Adrenal gland (tissue), 12 donors: ENCODE data around the gene UFD1. TPM values are rescaled to one million over a fixed set of nuclear protein-coding genes. Genes with fewer than 3 reads are reported as not detected.
A peak's percentile ranks its signal among the peaks of the same experiment; 100 is the strongest.

Experiments used
- DNase-seq, 7 donors: peaks; one replicate each; pipeline ENCODE4 v3.0.0-alpha.2; 2019 to 2020
- H3K27ac ChIP-seq, 5 donors: fragments of 200-600 bp; sonication (generic) in 4 of 5; 1 replicate in 3 of 5; 2 replicates in 2 of 5; pipeline versions ENCODE4 v1.5.1 to v1.8.0; 2016 to 2020; ENCODE audit warnings: mild to moderate bottlenecking in 1 of 5
- H3K27me3 ChIP-seq: fragments of 200-600 bp; 2 replicates; pipeline ENCODE4 v1.8.0; 2021
- H3K36me3 ChIP-seq, 2 donors: fragments of 200-600 bp; replicated peaks in 1 of 2; 1 replicate in 1 of 2; 2 replicates in 1 of 2; pipeline versions ENCODE4 v1.5.1 to v1.8.0; 2018 to 2022
- H3K4me1 ChIP-seq, 2 donors: fragments of 200-600 bp; replicated peaks in 1 of 2; 1 replicate in 1 of 2; 2 replicates in 1 of 2; pipeline versions ENCODE4 v1.5.1 to v1.8.0; 2018 to 2021
- H3K4me3 ChIP-seq, 4 donors: fragments of 200-600 bp; sonication (generic) in 3 of 4; one replicate each; pipeline ENCODE4 v1.5.1; 2016 to 2018
- H3K9me3 ChIP-seq, 3 donors: fragments of 200-600 bp; sonication (generic) in 1 of 3; replicated peaks in 1 of 3; 1 replicate in 2 of 3; 2 replicates in 1 of 3; pipeline versions ENCODE4 v1.5.1 to v1.8.0; 2016 to 2021
- CTCF ChIP-seq, 6 experiments: fragments of 450-650 bp in 4 of 6; fragments of 200-600 bp in 2 of 6; sonication (generic) in 1 of 6; IDR thresholded peaks; 1 replicate in 5 of 6; 2 replicates in 1 of 6; pipeline versions ENCODE4 v1.5.1 to v1.8.0; 2016 to 2021; ENCODE audit warnings: antibody characterized with exemption in 6 of 6, mild to moderate bottlenecking in 2 of 6, moderate library complexity in 1 of 6
- POLR2A ChIP-seq, 2 donors: fragments of 450-650 bp; IDR thresholded peaks; one replicate each; pipeline ENCODE4 v1.6.1; 2017; ENCODE audit warnings: antibody characterized with exemption in 2 of 2, mild to moderate bottlenecking in 2 of 2, moderate library complexity in 1 of 2
- WGBS, 4 donors: extraction: QIAGEN DNeasy Blood & Tissue Kit in 2 of 4; methylation state at CpG; one replicate each; pipeline versions ENCODE4 v1.1.5 to v1.1.7; 2013 to 2017; 5-methylcytosine and 5-hydroxymethylcytosine counted together
- intact Hi-C, 2 donors: fragments of 100-400 bp; cut with DNase I; formaldehyde crosslinking; loops; one replicate each; pipeline versions ENCODE4 v1.14.1 to v1.15.0; 2022 to 2023
- polyA plus RNA-seq, 3 donors: library from polyadenylated mRNA; stranded (reverse); fragments of 200-250 nt in 2 of 3; fragments of 350-450 nt in 1 of 3; fragmentation: Illumina TruSeq in 1 of 3; extraction: RNeasy Lipid Tissue Mini Kit (QIAGEN cat#74804) in 1 of 3; gene quantifications; one replicate each; pipeline ENCODE4 v1.2.3, GENCODE V29; 2013 to 2014
- total RNA-seq, 9 donors: library from RNA; depleted of rRNA in 4 of 9; stranded (reverse); fragments of >200 nt in 4 of 9; fragments of 120-200 nt in 1 of 9; fragmentation: NEBNext Ultra II Directional in 1 of 9; extraction: Animal tissue kit (Norgen Biotek cat#: 25700) in 1 of 9; gene quantifications; one replicate each; pipeline versions ENCODE4 v1.1.0 to v1.2.4, GENCODE V29; 2013 to 2023
- donor health status: healthy with polysubstance abuse.
- donor health status: Bipolar disorder and iron deficiency.
- donor health status: DM: yes; HTN: yes; CAD: no.
- donor health status: DM: no; HTN: no; CAD: no.
- donor health status: DM: no; HTN: no; CAD: no.
- donor health status: DM: yes; HTN: yes; CAD: no.

Gene UFD1
- total and polyA plus RNA-seq, 12 donors: 20.1 to 128 (median 45.6) TPM

GRCh38 chr22:19499236-19499879 is 20.4 kb upstream of the UFD1 start:
- H3K4me3 ChIP-seq: no peak overlapping the region

GRCh38 chr22:19498866-19499190 is 19.8 kb upstream of the UFD1 start:
- Histone ChIP-seq H3K27me3 (no peaks in the 10 kb centered on the region), H3K36me3 (no peaks in the 10 kb centered on the region), H3K4me1 (no peaks in the 10 kb centered on the region), H3K9me3 (no peaks in the 10 kb centered on the region), H3K4me3 (no peak overlapping the region), H3K27ac (no peak overlapping the region)
- WGBS, 4 donors: 92 to 98% (median 97%) methylated on average over 3 of the region's 3 CpGs
- intact Hi-C loops: loop anchor here in 1 of 2 donors (5.0 kb wide), 1 partner anchor 208 kb away; no protein-coding TSS in a partner anchor
- TF ChIP-seq CTCF (IDR thresholded peaks at IDR 0.05): no peak
- no peak for TF ChIP-seq POLR2A (IDR thresholded peaks at IDR 0.05)
- no peak for DNase-seq

More at GRCh38 chr22:19499236-19499879, 20.4 kb upstream of the UFD1 start:
- DNase-seq: no peak
- no peak for TF ChIP-seq CTCF (IDR thresholded peaks at IDR 0.05)
- no peak for TF ChIP-seq POLR2A (IDR thresholded peaks at IDR 0.05)
- H3K4me1 ChIP-seq: no peaks in the 10 kb centered on the region
- H3K36me3 ChIP-seq: no peaks in the 10 kb centered on the region
- WGBS, 4 donors: 87 to 100% (median 96%) methylated on average over 2 to 7 of the region's 7 CpGs; no CpG with 5 or more reads in 1 of the 4 donors
- H3K27me3 ChIP-seq: no peaks in the 10 kb centered on the region
- intact Hi-C loops: loop anchor here in 1 of 2 donors (5.0 kb wide), 1 partner anchor 208 kb away; no protein-coding TSS in a partner anchor
- no peaks in the 10 kb centered on the region for H3K9me3 ChIP-seq
- H3K27ac ChIP-seq: no peak overlapping the region

- DNase-seq: no peak
- TF ChIP-seq CTCF (IDR thresholded peaks at IDR 0.05) (no peak), POLR2A (IDR thresholded peaks at IDR 0.05) (no peak)
- no peaks in the 10 kb centered on the region for H3K9me3 ChIP-seq
- no peak overlapping the region for H3K27ac ChIP-seq
- H3K27me3 ChIP-seq: no peaks in the 10 kb centered on the region
- no peaks in the 10 kb centered on the region for H3K4me1 ChIP-seq
- no peak overlapping the region for H3K4me3 ChIP-seq
- H3K36me3 ChIP-seq: no peaks in the 10 kb centered on the region
- intact Hi-C loops: loop anchor here in 1 of 2 donors (5.0 kb wide), 1 partner anchor 209 kb away; no protein-coding TSS in a partner anchor
- WGBS, 4 donors: 94 to 100% (median 99%) methylated on average over 1 to 7 of the region's 7 CpGs
Measured at GRCh38 chr22:19498154-19498865, 19.3 kb upstream of the UFD1 start.

- no peak for TF ChIP-seq POLR2A (IDR thresholded peaks at IDR 0.05)
- no peak for TF ChIP-seq CTCF (IDR thresholded peaks at IDR 0.05)
- H3K4me3 ChIP-seq: no peak overlapping the region
- H3K27me3 ChIP-seq: no peaks in the 10 kb centered on the region
- DNase-seq: peak in 4 of 7 donors; percentile 28 to 33 (median 30)
- H3K36me3 ChIP-seq: no peaks in the 10 kb centered on the region
- intact Hi-C loops: loop anchor here in 1 of 2 donors (5.0 kb wide), 1 partner anchor 210 kb away; no protein-coding TSS in a partner anchor
- WGBS, 4 donors: 41 to 49% (median 46%) methylated on average over 3 of the region's 3 CpGs
- no peaks in the 10 kb centered on the region for H3K9me3 ChIP-seq
- H3K27ac ChIP-seq: no peak overlapping the region
- H3K4me1 ChIP-seq: no peaks in the 10 kb centered on the region
Measured at GRCh38 chr22:19497245-19497644, 18.3 kb upstream of the UFD1 start.
